Neural crest cell (in vitro differentiated cells): Measurements from ENCODE around the gene ILK. TPM values are rescaled to one million over a fixed set of nuclear protein-coding genes. Genes with fewer than 3 reads are reported as not detected.

ENCODE experiments used
- DNase-seq: peaks from one replicate; pipeline ENCODE4 v3.0.0; 2021; ENCODE audit warnings: low read depth, mixed read lengths, low spot score
- H3K27ac Mint-ChIP-seq: one replicate; pipeline ENCODE4 v1.8.0; 2021; ENCODE audit warnings: mild to moderate bottlenecking, mixed read lengths; ENCODE audit not compliant: unreplicated experiment
- H3K27me3 Mint-ChIP-seq: 2 replicates; pipeline ENCODE4 v1.8.0; 2021; ENCODE audit warnings: low read depth, mild to moderate bottlenecking, mixed read lengths
- H3K36me3 Mint-ChIP-seq: 2 replicates; pipeline ENCODE4 v1.8.0; 2021; ENCODE audit warnings: low read depth, mild to moderate bottlenecking, mixed read lengths
- H3K4me1 Mint-ChIP-seq: 2 replicates; pipeline ENCODE4 v1.8.0; 2021; ENCODE audit warnings: mixed read lengths
- H3K4me3 Mint-ChIP-seq: one replicate; pipeline ENCODE4 v1.8.0; 2021; ENCODE audit warnings: mild to moderate bottlenecking, mixed read lengths
- H3K9me3 Mint-ChIP-seq: 2 replicates; pipeline ENCODE4 v1.8.0; 2021; ENCODE audit warnings: mixed read lengths
- total RNA-seq: library from RNA; stranded (reverse); gene quantifications from 2 replicates; pipeline ENCODE4 v1.2.1, GENCODE V29; 2021
- TF ChIP-seq, protein P1 (sequence below): fragments of 200-600 bp; sonication (generic); conservative IDR thresholded peaks from 2 replicates; pipeline ENCODE4 v1.5.0; 2021; ENCODE audit warnings: antibody characterized with exemption, mild to moderate bottlenecking

ILK gene
- total RNA-seq, 1 donor from 2014 or later = 121 TPM

DNA sequence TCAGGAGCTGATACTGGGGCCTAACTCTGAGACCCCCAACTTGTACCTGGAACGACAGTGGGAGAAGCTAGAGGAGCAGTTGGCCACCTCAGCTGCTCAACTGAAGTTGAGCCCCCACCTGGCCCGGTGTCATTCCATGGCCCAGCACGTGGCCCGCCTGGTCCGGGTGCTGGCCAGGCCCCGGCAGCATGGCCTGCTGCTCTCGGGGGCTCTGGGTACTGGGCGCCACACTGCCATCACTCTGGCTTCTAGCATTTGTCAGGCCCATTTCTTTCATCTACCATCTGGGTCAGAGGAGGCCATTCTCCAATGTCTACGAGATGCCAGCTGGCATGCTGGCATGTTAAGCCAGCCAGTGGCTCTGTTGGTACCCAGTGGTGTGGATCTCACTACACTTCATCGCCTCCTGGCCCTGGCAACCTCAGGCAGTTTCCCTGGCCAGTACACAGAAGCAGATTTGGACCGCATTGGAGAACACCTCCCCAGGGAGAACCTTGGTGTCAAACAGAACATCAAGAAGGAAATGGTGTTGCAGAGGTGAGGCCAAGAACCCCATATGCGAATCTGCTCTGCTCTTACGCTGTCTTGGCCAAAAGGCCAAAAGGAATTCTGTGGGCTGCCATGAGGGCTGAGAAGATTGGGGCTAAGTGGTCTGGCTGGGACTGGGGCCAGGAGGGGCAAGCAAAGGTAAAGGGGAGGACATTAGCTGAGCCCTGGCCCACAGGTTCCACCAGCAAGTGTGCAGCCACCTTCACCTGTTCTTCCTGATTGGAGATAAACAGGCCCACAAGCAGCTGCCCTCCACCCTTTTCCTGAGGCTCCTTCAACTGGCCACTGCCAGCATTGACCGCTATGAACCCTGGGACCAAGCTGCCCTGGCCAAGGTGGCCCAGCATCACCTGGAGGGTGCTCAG lies 45.6 kb upstream of the ILK start:
- Mint-ChIP-seq H3K27ac (no peak overlapping the region), H3K4me1 (peaks cover 7% of the 10 kb centered on the region), H3K9me3 (no peaks in the 10 kb centered on the region), H3K4me3 (no peak overlapping the region), H3K27me3 (no peaks in the 10 kb centered on the region), H3K36me3 (peaks cover 2% of the 10 kb centered on the region)
- no peak for DNase-seq
- TF ChIP-seq, protein P1, sequence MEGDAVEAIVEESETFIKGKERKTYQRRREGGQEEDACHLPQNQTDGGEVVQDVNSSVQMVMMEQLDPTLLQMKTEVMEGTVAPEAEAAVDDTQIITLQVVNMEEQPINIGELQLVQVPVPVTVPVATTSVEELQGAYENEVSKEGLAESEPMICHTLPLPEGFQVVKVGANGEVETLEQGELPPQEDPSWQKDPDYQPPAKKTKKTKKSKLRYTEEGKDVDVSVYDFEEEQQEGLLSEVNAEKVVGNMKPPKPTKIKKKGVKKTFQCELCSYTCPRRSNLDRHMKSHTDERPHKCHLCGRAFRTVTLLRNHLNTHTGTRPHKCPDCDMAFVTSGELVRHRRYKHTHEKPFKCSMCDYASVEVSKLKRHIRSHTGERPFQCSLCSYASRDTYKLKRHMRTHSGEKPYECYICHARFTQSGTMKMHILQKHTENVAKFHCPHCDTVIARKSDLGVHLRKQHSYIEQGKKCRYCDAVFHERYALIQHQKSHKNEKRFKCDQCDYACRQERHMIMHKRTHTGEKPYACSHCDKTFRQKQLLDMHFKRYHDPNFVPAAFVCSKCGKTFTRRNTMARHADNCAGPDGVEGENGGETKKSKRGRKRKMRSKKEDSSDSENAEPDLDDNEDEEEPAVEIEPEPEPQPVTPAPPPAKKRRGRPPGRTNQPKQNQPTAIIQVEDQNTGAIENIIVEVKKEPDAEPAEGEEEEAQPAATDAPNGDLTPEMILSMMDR = no peak

DNA sequence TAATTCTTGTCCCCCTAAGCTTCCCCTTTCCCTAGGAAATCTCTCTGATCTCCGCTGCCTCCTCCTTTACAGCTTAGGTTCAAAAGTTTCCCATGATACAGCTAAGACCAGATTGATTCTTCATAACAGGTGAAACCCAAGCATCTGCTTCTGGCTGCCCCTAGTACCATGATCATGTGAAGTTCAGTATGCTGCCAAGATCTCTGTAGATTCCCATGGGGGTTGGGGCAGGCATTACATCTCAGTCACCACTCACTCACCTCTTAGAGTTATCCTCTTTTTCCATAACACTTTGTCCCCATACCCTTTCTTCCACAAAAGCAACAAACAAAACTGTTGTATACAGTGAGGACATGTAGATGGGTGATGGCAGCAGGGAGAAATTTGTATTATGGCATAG lies 44.2 kb upstream of the ILK start:
- Mint-ChIP-seq H3K4me1 (peaks cover 7% of the 10 kb centered on the region), H3K9me3 (no peaks in the 10 kb centered on the region), H3K27ac (no peak overlapping the region), H3K36me3 (peaks cover 2% of the 10 kb centered on the region), H3K4me3 (no peak overlapping the region), H3K27me3 (no peaks in the 10 kb centered on the region)
- TF ChIP-seq, protein P1 = no peak
- no peak for DNase-seq

DNA sequence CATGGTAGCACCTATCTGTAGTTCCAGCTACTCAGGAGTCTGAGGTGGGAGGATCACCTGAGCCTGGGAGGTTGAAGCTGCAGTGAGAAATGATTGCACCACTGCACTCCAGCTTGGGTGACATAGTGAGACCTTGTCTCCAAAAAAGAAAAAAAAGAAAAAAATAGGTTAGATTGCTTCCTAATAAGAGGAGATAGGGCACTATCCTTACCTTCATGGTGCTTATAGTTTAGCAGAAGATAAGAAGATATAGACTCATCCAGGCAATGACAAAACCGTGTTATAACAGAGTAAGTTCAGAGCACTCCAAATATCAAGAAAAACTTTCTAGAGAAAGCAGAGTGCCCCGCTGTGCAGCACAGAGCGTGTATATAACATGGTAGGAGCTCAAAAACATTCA lies 42.3 kb upstream of the ILK start:
- no peaks in the 10 kb centered on the region for H3K9me3 Mint-ChIP-seq
- no peak overlapping the region for H3K27ac Mint-ChIP-seq
- DNase-seq = no peak
- no peaks in the 10 kb centered on the region for H3K27me3 Mint-ChIP-seq
- peaks cover 2% of the 10 kb centered on the region for H3K36me3 Mint-ChIP-seq
- H3K4me3 Mint-ChIP-seq = no peak overlapping the region
- TF ChIP-seq, protein P1 = no peak
- no peaks in the 10 kb centered on the region for H3K4me1 Mint-ChIP-seq

DNA sequence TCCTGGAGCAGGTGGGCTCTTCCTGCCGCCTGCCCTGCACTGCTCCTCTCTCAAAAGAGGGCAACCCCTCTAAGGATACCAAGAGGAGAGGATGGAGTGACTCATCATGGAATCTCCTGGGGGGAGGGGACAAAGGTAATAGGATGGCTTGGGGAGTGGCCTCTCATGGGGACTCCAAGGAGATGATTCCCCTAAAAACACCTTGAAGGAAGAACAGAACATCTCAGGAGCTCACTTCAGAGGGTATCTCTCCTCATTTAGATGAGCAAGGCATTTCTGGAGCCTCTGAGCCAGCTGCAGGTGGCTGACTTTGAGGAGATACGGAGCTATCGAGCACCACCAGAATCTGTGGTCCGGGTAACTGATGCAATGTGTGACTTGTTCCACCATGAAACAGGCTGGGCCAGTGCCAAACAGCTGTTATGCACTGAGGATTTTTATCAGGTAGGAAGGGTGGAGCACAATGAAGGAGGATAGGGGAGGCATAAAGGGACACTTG lies 40.4 kb upstream of the ILK start:
- Mint-ChIP-seq H3K36me3 (no peaks in the 10 kb centered on the region), H3K4me1 (no peaks in the 10 kb centered on the region), H3K27ac (no peak overlapping the region), H3K4me3 (no peak overlapping the region), H3K27me3 (no peaks in the 10 kb centered on the region), H3K9me3 (no peaks in the 10 kb centered on the region)
- no peak for DNase-seq
- TF ChIP-seq, protein P1 = no peak

- Mint-ChIP-seq H3K4me1 (no peaks in the 10 kb centered on the region), H3K27me3 (no peaks in the 10 kb centered on the region), H3K27ac (no peak overlapping the region), H3K4me3 (no peak overlapping the region), H3K36me3 (no peaks in the 10 kb centered on the region), H3K9me3 (no peaks in the 10 kb centered on the region)
- TF ChIP-seq, protein P1 = no peak
- no peak for DNase-seq
Observed at GRCh38 chr11:6563667-6564066, 39.9 kb upstream of the ILK start.
